Measurements from ENCODE around the gene SRL.

DNA sequence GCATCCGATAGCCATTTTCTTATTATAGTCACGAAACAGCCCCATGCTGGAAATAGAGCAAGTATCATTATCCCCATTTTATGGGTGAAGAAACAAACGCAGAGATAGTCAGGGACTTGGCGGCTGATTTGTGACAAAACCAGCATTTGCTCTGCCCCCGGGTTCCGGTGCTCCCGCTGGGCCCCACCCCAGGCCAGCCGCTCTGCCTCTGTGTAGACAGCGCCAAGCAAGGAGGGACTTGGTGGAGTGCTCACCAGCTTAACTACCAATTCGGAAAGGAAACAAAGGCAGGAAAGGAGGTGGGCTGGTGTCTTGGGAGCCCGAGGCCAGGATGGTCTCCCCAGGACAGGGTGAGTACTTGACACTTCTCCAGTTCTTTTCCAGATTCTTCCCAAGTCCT, 10.0 kb downstream of the SRL start:
- TF ChIP-seq TCF7 (CRISPR knock-in tag; IDR thresholded peaks at IDR 0.05; ENCODE audit: low read depth): no peak
- TF ChIP-seq CREM (CRISPR knock-in tag; IDR thresholded peaks at IDR 0.05): no peak
- TF ChIP-seq SOX15 (CRISPR knock-in tag; IDR thresholded peaks at IDR 0.05): no peak
- TF ChIP-seq, protein P1, sequence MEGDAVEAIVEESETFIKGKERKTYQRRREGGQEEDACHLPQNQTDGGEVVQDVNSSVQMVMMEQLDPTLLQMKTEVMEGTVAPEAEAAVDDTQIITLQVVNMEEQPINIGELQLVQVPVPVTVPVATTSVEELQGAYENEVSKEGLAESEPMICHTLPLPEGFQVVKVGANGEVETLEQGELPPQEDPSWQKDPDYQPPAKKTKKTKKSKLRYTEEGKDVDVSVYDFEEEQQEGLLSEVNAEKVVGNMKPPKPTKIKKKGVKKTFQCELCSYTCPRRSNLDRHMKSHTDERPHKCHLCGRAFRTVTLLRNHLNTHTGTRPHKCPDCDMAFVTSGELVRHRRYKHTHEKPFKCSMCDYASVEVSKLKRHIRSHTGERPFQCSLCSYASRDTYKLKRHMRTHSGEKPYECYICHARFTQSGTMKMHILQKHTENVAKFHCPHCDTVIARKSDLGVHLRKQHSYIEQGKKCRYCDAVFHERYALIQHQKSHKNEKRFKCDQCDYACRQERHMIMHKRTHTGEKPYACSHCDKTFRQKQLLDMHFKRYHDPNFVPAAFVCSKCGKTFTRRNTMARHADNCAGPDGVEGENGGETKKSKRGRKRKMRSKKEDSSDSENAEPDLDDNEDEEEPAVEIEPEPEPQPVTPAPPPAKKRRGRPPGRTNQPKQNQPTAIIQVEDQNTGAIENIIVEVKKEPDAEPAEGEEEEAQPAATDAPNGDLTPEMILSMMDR (IDR thresholded peaks at IDR 0.05): no peak
- TF ChIP-seq ATF1 (CRISPR knock-in tag; IDR thresholded peaks at IDR 0.05): no peak
- TF ChIP-seq, protein P2, sequence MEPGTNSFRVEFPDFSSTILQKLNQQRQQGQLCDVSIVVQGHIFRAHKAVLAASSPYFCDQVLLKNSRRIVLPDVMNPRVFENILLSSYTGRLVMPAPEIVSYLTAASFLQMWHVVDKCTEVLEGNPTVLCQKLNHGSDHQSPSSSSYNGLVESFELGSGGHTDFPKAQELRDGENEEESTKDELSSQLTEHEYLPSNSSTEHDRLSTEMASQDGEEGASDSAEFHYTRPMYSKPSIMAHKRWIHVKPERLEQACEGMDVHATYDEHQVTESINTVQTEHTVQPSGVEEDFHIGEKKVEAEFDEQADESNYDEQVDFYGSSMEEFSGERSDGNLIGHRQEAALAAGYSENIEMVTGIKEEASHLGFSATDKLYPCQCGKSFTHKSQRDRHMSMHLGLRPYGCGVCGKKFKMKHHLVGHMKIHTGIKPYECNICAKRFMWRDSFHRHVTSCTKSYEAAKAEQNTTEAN (CRISPR knock-in tag; IDR thresholded peaks at IDR 0.05): no peak
- TF ChIP-seq, protein P3, sequence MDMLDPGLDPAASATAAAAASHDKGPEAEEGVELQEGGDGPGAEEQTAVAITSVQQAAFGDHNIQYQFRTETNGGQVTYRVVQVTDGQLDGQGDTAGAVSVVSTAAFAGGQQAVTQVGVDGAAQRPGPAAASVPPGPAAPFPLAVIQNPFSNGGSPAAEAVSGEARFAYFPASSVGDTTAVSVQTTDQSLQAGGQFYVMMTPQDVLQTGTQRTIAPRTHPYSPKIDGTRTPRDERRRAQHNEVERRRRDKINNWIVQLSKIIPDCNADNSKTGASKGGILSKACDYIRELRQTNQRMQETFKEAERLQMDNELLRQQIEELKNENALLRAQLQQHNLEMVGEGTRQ (CRISPR knock-in tag; IDR thresholded peaks at IDR 0.05): no peak
- TF ChIP-seq CREB1 (CRISPR knock-in tag; IDR thresholded peaks at IDR 0.05): no peak
- no peak for TF ChIP-seq ZNF219 (CRISPR knock-in tag; IDR thresholded peaks at IDR 0.05; ENCODE audit: borderline replicate concordance)
- TF ChIP-seq, protein P4, sequence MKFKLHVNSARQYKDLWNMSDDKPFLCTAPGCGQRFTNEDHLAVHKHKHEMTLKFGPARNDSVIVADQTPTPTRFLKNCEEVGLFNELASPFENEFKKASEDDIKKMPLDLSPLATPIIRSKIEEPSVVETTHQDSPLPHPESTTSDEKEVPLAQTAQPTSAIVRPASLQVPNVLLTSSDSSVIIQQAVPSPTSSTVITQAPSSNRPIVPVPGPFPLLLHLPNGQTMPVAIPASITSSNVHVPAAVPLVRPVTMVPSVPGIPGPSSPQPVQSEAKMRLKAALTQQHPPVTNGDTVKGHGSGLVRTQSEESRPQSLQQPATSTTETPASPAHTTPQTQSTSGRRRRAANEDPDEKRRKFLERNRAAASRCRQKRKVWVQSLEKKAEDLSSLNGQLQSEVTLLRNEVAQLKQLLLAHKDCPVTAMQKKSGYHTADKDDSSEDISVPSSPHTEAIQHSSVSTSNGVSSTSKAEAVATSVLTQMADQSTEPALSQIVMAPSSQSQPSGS (CRISPR knock-in tag; IDR thresholded peaks at IDR 0.05; ENCODE audit: borderline replicate concordance, low read depth): no peak
- TF ChIP-seq GABPB1 (CRISPR knock-in tag; IDR thresholded peaks at IDR 0.05): no peak
- no peak for TF ChIP-seq FOXJ3 (CRISPR knock-in tag; IDR thresholded peaks at IDR 0.05; ENCODE audit: borderline replicate concordance)
- TF ChIP-seq NR2C2 (CRISPR knock-in tag; IDR thresholded peaks at IDR 0.05): no peak
- TF ChIP-seq, protein P5, sequence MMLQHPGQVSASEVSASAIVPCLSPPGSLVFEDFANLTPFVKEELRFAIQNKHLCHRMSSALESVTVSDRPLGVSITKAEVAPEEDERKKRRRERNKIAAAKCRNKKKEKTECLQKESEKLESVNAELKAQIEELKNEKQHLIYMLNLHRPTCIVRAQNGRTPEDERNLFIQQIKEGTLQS (CRISPR knock-in tag; conservative IDR thresholded peaks at IDR 0.05): no peak
